Kidney (tissue), 14 donors: ENCODE results near the gene RPS6KA3. TPM values are rescaled to one million over a fixed set of nuclear protein-coding genes. Genes with fewer than 3 reads are reported as not detected.

ENCODE experiments used
- DNase-seq, 5 donors: peaks; one replicate each; pipeline ENCODE4 v3.0.0-alpha.2; 2013 to 2020
- FAIRE-seq: peaks from 2 replicates; lab custom pipeline; 2012; peaks lifted over from hg19 to GRCh38; lab: Jason Lieb, UNC
- H3K27ac ChIP-seq, 2 donors: one replicate each; pipeline ENCODE4 v1.7.0; 2013; ENCODE audit warnings: low read depth in 2 of 2, low read length in 2 of 2, inconsistent platforms in 1 of 2
- H3K27me3 ChIP-seq: one replicate; pipeline ENCODE4 v1.7.1; 2013; ENCODE audit warnings: low read length, inconsistent platforms; ENCODE audit not compliant: control insufficient read depth, insufficient read depth
- H3K36me3 ChIP-seq, 3 donors: one replicate each; pipeline versions ENCODE4 v1.7.0 to v1.7.1; 2013; ENCODE audit warnings: low read length in 3 of 3, control low read depth in 1 of 3, inconsistent platforms in 1 of 3; ENCODE audit not compliant: insufficient read depth in 3 of 3, control insufficient read depth in 2 of 3
- H3K4me1 ChIP-seq, 3 donors: one replicate each; pipeline versions ENCODE4 v1.7.0 to v1.7.1; 2013; ENCODE audit warnings: low read length in 3 of 3, inconsistent platforms in 1 of 3, low read depth in 1 of 3; ENCODE audit not compliant: control insufficient read depth in 2 of 3, insufficient read depth in 2 of 3
- H3K4me3 ChIP-seq, 3 donors: one replicate each; pipeline versions ENCODE4 v1.7.0 to v1.8.1; 2013; ENCODE audit warnings: low read length in 3 of 3, control low read depth in 1 of 3, inconsistent platforms in 1 of 3
- H3K9ac ChIP-seq, 3 donors: one replicate each; pipeline versions ENCODE4 v1.7.0 to v1.7.1; 2013; ENCODE audit warnings: low read length in 3 of 3, control low read depth in 1 of 3, inconsistent platforms in 1 of 3
- H3K9me3 ChIP-seq, 3 donors: one replicate each; pipeline versions ENCODE4 v1.7.0 to v1.7.1; 2013; ENCODE audit warnings: low read length in 3 of 3, control low read depth in 1 of 3, inconsistent platforms in 1 of 3; ENCODE audit not compliant: control insufficient read depth in 2 of 3, insufficient read depth in 1 of 3
- CTCF ChIP-seq: IDR thresholded peaks from 3 replicates; pipeline ENCODE4 v1.5.1; 2012; ENCODE audit warnings: mild to moderate bottlenecking, moderate library complexity, borderline replicate concordance; ENCODE audit not compliant: insufficient read depth; ENCODE audit errors: extremely low read depth
- intact Hi-C: fragments of 100-400 bp; cut with DNase I; formaldehyde crosslinking; loops from one replicate; pipeline ENCODE4 v1.11.1; 2022
- polyA plus RNA-seq: library from polyadenylated mRNA; stranded (reverse); fragments of 350-450 nt; fragmentation: Illumina TruSeq; extraction: RNeasy Lipid Tissue Mini Kit (QIAGEN cat#74804); gene quantifications from one replicate; pipeline ENCODE4 v1.2.3, GENCODE V29; 2014; ENCODE audit warnings: low read depth, low replicate concordance; ENCODE audit not compliant: insufficient read depth
- total RNA-seq: library from RNA; stranded (reverse); fragmentation: NEBNext Ultra II Directional; extraction: Animal tissue kit (Norgen Biotek cat#: 25700); gene quantifications from one replicate; pipeline ENCODE4 v1.2.1, GENCODE V29; 2021
- donor health status: control.
- donor health status: control.
- donor health status: control.
- donor health status: control.
- donor health status: control.
- donor health status: DM: yes; HTN: yes; CAD: no.
- donor health status: Normal renal cell carcinoma (clear cell type).

The RPS6KA3 gene
- total and polyA plus RNA-seq, 2 donors from 2014 or later, result 9.9 to 42.8 TPM

- H3K36me3 ChIP-seq, result no peaks in the 10 kb centered on the region
- H3K9ac ChIP-seq, result no peak overlapping the region
- H3K9me3 ChIP-seq, result no peaks in the 10 kb centered on the region
- peaks cover 2 to 4% (median 4%) of the 10 kb centered on the region in 3 donors for H3K4me1 ChIP-seq
- intact Hi-C loops, result no loop called here
- no peak for DNase-seq
- H3K27me3 ChIP-seq, result peaks cover 9% of the 10 kb centered on the region
- no peak overlapping the region for H3K4me3 ChIP-seq
- H3K27ac ChIP-seq, result no peak overlapping the region
- FAIRE-seq, result no peak
- TF ChIP-seq CTCF, result no peak
These were observed 122.2 kb downstream of the RPS6KA3 start for GRCh38 chrX:20144491-20144890.

- Histone ChIP-seq H3K27me3 (peaks cover 7% of the 10 kb centered on the region), H3K4me3 (no peak overlapping the region), H3K4me1 (peaks cover 4 to 6% (median 4%) of the 10 kb centered on the region in 3 donors), H3K9me3 (no peaks in the 10 kb centered on the region), H3K36me3 (no peaks in the 10 kb centered on the region), H3K9ac (no peak overlapping the region), H3K27ac (no peak overlapping the region)
- TF ChIP-seq CTCF, result no peak
- intact Hi-C loops, result no loop called here
- DNase-seq, result peak in 1 of 5 donors; percentile 3
- no peak for FAIRE-seq
These were observed 123.1 kb downstream of the RPS6KA3 start for GRCh38 chrX:20143561-20143960.

- FAIRE-seq, result no peak
- DNase-seq, result peak in 1 of 5 donors; percentile 3
- Histone ChIP-seq H3K36me3 (no peaks in the 10 kb centered on the region), H3K4me1 (peaks cover 4 to 6% (median 4%) of the 10 kb centered on the region in 3 donors), H3K27ac (no peak overlapping the region), H3K4me3 (no peak overlapping the region), H3K27me3 (peaks cover 2% of the 10 kb centered on the region), H3K9ac (no peak overlapping the region), H3K9me3 (no peaks in the 10 kb centered on the region)
- TF ChIP-seq CTCF, result no peak
- intact Hi-C loops, result no loop called here
These were observed 123.6 kb downstream of the RPS6KA3 start for GRCh38 chrX:20143111-20143510.
